Glomerular endothelial cell (primary cell): Measurements from ENCODE around the gene NME7. TPM values are rescaled to one million over a fixed set of nuclear protein-coding genes. Genes with fewer than 3 reads are reported as not detected.

Source experiments
- DNase-seq: peaks from one replicate; pipeline ENCODE4 v3.0.0-alpha.2; 2011; ENCODE audit warnings: low read depth, low spot score; ENCODE audit errors: extremely low read depth
- total RNA-seq: library from RNA; depleted of rRNA; stranded (reverse); fragments of >200 nt; gene quantifications from 2 replicates; pipeline ENCODE4 v1.2.3, GENCODE V29; 2015

NME7 gene
- total RNA-seq, 1 donor from 2014 or later: 12.4 TPM

DNA sequence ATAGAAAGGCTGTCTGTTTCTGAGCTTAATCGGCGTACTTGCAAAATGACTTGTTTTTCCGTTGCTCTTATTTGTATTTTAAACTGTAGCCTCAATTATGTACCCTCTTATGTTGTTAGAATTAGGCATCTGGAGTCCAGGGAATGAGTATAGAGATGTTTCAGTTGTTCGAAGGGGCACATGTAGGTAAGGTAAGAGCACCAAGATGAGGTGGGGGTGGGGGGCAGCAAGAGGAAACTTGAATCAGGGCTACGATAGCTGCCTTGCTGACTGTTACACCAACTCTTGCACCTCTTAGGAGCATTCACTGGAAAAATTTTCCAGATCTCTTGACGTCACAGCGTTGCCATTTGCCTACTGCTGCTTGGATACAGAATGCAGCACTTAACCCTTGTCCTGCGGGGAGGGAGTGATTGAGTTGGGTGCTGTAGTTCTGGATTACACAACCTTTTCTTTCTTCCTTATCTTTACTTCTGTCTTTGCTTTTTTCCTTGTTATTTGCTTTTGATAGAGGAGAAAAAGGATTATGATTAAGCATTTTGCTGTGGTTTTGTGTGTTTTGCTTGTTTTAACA is 257.9 kb downstream of the NME7 start:
- DNase-seq: peak; percentile 79

DNA sequence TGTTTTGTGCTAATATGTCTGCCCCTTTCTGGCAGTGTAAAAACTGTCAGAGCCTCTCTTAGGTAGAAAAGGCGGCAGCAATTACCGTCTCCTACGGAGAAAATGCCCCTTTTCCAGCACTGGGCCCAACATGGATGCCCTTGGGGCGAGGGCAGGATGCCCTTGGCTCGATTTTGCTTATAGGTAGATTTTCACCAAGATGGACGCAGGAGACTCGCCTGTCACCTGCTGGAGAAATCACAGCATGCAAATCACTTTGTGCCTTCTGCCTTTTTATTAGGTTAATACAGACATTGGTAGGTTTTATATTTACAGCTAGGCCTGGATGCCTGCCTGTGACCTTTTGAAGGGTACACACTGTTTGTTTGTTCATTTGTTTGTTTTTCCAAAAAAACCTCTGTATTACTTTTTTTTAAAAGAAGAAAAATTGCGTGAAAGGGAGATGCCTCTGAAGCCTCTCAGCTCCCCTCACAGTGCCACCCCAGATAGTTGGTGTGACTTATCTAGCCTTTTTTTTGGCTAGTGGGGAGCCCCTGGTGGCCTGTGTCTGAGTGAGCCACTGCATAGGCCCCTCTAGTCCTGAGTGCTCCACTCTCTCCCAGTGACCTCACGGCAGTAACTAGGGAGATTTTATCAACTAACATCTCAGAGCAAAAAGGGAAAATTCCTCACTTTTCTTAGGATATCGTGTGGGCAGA is 258.6 kb downstream of the NME7 start:
- no peak for DNase-seq

DNA sequence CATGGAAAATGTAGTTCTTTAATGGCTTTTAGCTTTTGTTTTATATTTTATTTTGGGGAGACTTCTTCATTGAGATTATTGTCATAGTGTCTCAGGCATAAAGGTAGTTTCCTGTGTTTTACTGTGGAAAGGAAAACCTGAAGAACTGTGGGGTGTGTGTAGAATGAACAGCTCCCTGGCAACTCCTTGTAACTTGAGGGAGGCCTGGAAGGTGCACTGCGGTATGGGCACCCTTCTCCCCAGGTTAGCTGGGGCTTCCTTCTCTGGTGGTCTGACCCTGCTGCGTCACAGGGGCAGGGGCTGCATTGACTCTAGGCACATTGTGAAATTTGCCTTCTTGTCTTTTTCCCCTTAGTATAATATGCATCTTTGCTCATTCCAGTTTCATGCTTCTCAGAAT is 259.4 kb downstream of the NME7 start:
- DNase-seq: no peak

DNA sequence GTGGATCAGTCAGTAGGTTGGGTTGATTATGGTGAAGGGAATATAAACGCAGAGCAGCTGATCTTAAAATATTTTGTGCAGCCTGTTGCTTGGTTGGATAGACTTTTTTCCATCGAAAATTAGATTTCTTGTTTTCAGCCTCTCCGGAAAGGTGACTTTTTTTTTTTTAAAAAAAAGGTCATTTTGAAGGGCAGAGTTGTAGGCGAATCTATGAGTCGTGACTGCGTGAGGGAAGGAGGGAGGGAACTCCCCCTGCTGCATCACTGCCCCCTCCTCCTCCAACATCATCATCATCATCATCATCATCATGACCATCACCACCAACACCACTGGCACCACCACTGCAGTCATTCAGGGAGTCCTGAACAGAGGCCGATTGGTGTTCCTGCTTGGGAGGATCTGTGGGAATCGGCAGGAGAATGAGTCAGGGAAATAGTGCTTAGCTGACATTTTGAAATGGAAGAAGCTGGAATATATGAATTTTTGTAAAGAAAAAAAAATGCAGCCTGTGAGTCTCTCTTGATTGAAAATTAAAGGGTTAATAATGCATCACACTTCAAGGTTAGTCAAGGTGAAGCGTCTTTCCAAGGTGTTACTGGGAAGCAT is 259.9 kb downstream of the NME7 start:
- DNase-seq: no peak

DNA sequence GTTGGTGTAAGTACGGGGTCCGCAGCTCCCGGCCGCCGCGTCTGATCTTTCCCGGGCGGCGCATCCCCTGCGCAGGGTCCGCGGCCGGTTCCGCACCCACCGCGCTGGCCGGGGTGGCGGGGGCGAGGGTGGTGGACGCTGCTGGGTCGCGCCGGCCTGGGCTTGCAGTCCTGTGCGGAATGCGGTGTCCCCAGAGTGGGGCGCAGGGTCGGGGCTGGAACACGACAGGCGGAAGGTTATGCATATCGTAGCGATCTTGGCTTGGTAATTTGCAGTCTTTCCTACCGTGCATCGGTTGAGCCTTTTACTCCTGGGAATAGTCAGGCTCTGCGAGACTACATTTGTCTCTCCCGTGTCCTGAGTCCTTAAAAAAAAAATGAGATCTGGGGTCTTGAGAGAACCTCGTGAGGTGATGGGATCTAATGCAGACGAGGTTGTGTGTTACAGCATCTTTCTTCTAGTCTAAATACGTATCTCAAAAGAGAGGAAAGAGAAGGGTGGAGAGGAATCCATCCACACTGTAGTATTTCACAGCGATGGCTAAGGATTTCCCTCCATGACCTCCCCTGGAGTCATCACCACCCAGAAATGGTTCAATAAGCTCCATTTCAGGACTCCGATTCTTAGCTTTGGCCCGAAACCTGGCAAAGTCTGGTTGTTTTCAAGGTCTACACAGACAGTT is 260.5 kb downstream of the NME7 start:
- DNase-seq: no peak

DNA sequence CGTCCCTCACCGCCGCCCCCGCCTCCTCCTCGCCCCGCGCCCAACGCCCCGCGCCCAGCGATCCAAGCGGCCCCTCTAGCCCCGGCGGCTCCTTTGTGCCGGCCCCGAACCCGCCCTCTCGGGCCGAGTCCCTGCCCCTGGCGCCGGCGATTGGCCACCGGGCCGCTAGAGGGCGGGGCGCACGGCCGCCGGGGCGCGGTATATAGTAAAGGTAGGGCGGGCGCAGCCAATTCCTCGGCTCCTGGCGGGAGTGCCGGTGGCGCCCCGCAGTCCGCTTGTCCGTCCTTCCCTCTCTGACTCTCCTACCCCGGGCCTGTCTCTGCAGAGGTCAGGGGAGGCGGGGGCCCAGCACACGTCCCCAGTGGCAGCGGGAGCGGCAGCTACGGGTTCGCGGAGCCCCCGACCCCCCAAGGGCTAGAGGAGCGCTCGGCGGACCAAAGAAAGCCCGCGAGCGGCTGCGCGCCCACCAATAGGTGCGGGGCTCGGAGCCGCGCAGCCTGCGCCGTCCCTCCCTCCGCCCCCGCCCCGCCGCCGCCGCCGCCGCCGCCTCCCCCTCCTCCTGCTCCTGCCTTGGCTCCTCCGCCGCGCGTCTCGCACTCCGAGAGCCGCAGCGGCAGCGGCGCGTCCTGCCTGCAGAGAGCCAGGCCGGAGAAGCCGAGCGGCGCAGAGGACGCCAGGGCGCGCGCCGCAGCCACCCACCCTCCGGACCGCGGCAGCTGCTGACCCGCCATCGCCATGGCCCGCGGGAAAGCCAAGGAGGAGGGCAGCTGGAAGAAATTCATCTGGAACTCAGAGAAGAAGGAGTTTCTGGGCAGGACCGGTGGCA is 261.3 kb downstream of the NME7 start, which contains the start of gene ATP1B1:
Gene ATP1B1, plus strand, starts transcription at position 596 of the 826 bp plus-strand sequence. Its CDS starts 140 bp downstream, at position 736.
- no peak for DNase-seq

DNA sequence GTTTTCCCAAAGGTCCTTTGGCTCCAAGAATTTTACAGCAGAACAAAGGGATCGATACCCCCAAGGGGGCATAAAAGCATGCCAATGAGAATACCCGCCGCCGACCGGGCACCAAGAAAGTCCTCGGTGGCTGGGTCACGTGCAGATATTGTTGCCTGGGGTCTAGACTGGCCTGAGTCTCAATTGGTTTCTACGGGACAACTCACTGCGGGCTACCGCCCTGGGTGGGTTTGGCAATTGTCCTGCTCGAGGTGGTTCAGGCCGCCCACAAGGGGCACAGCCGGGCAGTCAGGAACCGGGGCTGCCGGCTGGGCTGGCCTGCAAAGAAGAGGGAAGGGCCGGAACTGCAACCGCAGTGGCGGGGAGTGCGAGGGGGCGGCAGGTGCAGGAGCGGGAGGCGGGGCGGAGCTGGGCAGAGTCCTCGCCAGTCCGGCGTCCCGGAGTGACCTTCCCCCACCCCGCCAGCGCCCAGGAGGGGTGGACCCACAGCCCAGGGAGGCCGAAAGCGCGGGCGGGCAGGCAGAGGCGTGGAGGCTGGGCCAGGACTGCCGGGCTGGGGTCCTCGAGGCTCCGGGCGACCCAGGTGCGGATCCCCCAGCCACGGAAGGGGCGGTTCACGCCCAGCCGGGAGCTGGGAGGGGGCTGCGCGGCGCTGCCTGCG is 262.0 kb downstream of the NME7 start:
- DNase-seq: no peak

DNA sequence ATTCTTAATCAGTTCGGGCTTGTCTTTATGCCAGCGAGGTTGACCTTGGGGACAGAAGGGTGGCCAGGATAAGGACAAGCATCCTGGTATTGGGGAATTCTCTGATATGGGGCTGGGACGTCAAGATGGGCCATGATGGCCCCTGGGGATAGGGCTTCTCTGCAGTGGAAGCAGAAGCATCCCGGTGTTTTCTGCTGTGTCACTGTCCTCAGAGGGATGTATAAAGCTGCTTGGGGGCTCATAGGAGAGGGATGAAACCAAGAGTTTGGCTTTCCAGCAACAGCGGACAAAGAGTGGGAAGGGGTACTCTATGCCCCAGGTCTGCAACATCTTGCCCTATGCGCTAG is 262.5 kb downstream of the NME7 start:
- no peak for DNase-seq

DNA sequence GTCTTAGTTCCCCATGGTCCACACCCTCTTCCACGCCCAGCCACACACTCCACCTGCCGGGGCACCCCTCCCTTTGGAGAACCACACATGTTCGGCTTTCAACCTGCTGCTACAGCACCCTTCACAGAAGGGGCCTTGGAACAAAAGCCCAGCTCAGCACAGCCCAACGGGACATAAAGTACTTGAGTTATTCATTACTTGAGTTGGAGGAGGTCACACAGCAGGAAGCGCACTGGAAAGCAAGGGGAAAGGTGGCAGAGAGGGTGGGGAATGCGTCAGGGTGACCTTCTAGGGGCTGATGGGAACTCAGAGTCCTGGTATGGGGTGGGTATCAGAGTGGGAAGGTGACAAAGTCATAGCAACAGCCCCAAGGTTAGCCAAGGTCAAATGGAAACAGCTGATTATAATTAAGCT is 264.1 kb downstream of the NME7 start:
- DNase-seq: no peak

DNA sequence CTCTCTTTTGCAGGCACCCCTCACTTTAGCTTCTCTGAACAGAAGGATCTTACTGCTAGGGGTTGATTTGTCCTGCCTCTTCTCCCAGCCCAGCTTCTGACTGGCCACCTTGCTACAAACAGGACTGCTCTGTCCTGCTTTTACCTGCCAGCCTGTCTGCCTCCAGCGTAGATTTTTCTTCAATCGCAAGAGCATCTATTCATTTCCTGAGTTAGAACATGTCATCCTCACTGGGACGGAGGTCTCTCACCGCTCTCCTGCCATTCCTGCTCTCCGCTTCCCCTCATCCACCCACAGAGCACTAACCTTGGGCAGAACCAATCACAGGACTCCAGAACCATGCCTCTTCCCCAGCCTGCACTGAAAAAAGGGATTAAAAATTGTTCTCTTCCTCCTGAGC is 264.6 kb downstream of the NME7 start:
- DNase-seq: no peak

DNA sequence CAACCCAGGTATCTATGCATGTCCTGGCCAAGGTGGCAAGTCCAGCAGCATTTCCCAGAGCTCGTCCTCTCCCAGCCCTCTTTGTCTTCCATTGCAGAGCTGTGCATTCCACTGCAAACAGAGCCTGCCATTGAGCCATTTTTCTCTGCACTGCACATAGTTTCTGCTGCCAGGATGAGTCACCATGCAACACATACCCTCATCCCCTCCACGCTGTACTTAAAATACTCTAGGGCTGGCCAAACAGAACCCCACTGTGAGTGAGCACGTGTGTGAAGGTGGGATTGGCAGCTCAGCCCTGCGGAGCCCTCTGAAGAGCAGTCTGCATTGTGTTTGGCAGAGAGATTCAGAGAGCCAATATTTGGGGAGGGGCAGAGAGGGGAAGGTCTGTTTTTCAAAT is 265.0 kb downstream of the NME7 start:
- DNase-seq: no peak

DNA sequence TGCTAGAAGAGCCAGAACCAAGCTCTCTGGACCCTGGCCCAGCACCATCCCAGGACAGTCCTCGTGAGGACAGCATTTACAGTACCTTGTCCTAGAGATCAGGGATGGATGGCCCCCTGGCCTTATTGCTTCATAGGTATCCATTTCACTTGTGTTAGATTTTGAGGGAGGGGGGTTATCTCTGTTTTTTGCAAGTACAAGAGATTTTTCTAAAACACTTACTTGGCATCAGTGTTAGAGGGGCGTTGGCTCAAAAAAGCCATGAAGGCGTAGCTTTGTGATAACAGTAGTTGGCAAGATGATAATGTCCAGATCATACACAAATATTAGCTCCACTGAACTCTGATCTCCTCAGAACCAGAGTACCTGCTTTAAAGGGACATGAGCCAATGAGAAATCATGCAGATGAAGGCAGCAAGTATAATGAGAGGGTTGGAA is 266.9 kb downstream of the NME7 start:
- no peak for DNase-seq

DNA sequence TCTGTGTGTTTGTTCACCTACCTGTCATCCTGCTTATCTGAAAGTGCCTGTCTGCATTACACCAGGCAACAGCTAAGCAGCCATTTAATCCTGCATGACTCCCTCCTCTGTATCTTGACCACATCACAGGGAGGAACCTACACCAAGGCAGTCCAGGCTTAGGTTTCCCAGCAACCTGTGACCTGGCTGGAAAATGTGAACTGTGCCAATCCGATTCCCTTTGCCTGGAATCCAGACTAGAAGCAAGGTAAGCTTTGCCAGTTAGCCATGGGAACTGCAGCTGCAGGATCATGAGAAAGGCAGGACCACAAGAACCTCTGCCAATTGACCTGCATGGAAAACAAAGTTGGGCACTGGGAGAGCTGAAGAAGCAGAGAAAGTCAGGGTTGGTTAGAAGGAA is 267.4 kb downstream of the NME7 start:
- no peak for DNase-seq

DNA sequence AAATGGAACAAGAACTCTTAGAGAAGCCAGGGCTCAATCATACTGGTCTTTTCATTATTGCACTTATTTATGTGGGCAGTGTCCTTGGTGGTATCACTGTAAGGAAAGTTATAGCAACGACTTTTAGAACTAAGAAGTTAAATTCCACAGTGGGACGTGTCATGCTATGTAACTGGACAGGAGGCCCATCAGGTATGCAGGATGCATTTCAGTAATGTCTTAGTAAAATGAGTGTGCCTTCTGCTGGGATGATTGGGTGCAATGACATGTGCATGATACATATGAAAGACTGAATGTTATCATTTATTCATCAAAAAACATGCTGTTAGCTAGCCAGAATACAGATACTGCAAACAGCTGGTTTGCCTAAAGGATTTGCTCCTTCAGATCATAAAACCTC is 268.0 kb downstream of the NME7 start:
- DNase-seq: no peak

DNA sequence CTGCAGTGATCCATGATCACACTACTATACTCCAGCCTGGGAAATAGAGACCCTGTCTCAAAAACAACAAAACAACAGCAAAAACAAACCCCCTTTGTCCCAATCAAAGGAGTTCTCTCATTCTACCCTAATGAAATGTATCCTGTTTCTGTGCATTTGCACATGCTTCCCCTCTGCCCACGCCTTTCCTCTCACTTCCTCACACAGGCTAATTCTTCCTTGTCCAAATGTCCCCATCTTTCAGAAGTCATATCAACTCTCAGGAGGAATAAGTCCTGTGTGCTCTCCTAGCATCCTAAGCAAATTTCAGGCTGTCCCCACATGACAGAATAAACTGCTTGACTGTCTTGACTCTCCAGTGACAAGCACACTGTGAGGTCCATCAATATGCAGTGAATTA is 269.2 kb downstream of the NME7 start:
- no peak for DNase-seq

DNA sequence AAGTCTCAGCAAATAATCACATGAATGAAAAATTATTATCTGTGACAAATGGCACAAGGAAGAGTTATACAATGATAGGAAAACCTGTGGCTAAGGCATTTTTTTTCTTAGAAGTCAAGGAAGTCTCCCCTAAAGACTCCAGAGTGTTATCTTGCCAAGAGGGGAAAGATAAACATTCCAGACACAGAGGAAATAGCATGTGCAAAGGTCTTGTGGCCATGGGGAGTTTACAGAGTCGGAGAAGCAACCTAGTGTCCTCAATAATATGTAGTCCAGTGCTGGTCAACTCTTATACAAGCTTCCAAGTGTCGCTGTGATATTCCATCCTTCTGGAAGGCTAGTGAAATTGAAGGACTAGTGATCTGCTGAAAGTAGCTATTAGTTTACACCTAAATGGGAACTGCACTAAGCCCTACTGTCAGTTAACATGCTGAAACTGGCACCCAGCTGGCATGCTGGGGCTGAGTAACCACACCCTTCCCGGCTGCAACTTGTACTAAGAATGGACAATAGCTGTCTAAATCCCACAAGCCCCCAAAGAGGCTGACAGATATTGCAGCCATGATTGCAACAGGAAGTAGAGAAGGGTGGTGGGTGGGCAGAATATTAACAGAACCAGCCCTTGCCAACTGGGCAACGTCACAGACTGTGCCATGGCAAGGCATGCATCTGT is 272.6 kb downstream of the NME7 start:
- no peak for DNase-seq

DNA sequence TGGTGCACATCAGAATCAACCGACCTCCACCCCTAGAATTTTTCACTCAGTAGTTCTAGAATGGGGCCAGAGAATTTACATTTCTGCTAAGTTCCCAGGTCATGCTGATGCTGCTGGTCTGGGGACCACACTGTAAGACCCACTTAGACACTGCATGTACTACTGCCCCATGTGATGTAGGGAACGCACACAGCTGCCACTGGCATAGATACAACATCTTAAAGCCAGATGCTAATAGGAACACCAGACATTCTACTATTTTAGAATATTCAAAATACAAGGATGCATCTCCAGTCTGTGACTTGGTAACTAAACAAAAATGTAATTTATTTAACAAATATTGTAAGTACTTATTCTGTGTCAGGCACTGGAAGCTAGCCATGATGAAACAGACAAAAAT is 275.2 kb downstream of the NME7 start:
- no peak for DNase-seq

DNA sequence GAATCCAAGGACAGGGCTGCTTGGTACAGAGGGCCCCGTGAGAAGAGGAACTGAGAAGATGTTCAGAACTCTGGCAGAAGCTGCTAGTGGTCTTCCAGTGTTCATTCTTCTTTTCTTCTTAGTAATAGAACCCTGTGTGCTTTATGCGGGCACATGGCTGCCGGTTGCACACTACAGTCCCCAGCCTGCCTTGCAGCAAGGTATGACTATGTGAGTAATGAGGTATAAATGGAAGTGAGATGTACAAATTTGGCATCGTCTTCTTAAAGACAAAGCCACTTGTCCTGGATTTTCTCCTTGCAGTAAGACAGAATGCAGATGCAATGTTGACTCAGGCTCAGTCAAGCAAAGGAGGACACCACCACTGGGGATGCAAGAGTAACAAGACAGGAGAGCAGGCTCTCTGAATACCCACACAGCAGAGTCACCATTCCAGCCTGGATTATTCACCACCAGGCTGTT is 276.1 kb downstream of the NME7 start:
- no peak for DNase-seq

DNA sequence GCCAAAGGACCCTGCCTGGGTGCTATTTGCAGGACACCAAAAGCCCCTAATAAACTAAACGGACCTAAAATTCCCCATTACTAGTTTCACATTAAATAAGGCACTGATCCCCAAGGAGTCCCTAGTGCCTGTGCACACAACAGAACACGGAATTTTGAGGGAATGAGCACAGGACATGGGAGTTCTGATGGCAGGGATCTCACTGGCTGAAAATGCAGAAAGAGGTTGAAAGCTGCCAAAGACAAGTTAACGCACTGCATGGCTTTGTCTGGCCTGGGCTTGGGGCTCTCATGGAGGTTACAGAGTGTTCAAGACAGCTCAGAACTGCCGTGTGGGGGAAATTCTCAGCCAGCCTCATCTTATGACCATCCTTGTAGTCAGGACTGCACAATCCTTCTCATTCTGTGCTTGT is 276.7 kb downstream of the NME7 start:
- no peak for DNase-seq
